K562 (cell line): ENCODE data around the gene HES4. TPM values are rescaled to one million over a fixed set of nuclear protein-coding genes. Genes with fewer than 3 reads are reported as not detected.
A peak's percentile ranks its signal among the peaks of the same experiment; 100 is the strongest.

Source experiments
- GATAD2A ChIP-seq: fragments of 450-650 bp; IDR thresholded peaks from 2 replicates; pipeline ENCODE4 v1.6.1; 2017
- RFX1 ChIP-seq: fragments of 450-650 bp; IDR thresholded peaks from 2 replicates; pipeline ENCODE4 v1.6.1; 2016; ENCODE audit warnings: mild to moderate bottlenecking, moderate library complexity
- TBP ChIP-seq: optimal IDR thresholded peaks from 2 replicates; pipeline ENCODE3; 2011; ENCODE audit warnings: low read depth, low read length, improper control_type of control experiment
- polyA plus RNA-seq, 8 experiments: library from polyadenylated mRNA; depleted of rRNA in 4 of 8; stranded (reverse) in 5 of 8; unstranded in 3 of 8; fragments of >200 nt; fragmentation: Nextera tagmentation in 2 of 8; fragmentation: Illumina TruSeq in 1 of 8; extraction: Ambion mirVana in 2 of 8; extraction: Trizol in 1 of 8; gene quantifications; 2 replicates each; pipeline versions ENCODE4 v1.2.1 to v1.2.3, GENCODE V29; 2011 to 2014; ENCODE audit warnings: inconsistent platforms in 1 of 8, missing spikeins in 1 of 8
- total RNA-seq, 7 experiments: library from RNA; depleted of rRNA in 6 of 7; stranded (reverse); fragments of >200 nt in 6 of 7; fragmentation: Illumina TruSeq in 2 of 7; extraction: Trizol in 2 of 7; gene quantifications; 2 replicates each; pipeline versions ENCODE4 v1.2.1 to v1.2.3, GENCODE V29; 2011 to 2021; ENCODE audit warnings: low replicate concordance in 1 of 7
- TF ChIP-seq, protein P1 (sequence below): IDR thresholded peaks from 3 replicates; pipeline ENCODE4 v1.6.1; 2011; ENCODE audit warnings: borderline replicate concordance, mild to moderate bottlenecking; ENCODE audit not compliant: insufficient read length, insufficient read depth
- TF ChIP-seq, protein P2 (sequence below): fragments of 450-650 bp; IDR thresholded peaks from 2 replicates; pipeline ENCODE4 v1.6.1; 2014; ENCODE audit warnings: low read depth, mild to moderate bottlenecking, moderate library complexity, borderline replicate concordance
- TF ChIP-seq, protein P3 (sequence below): fragments of 200-600 bp; sonication (generic); IDR thresholded peaks from one replicate; pipeline ENCODE4 v1.6.1; 2012; ENCODE audit warnings: mild to moderate bottlenecking, low read depth, low read length, inconsistent platforms
- TF ChIP-seq, protein P4 (sequence below): fragments of 250-450 bp; sonication (Bioruptor Pico); IDR thresholded peaks from 2 replicates; pipeline ENCODE4 v1.4.0; 2020; ENCODE audit warnings: borderline replicate concordance

Gene HES4
- total and polyA plus RNA-seq, 9 of the 15 experiments (the other 6 are each of a cell fraction or from before 2014, with no cell fraction given), result 0.21 to 43.7 (median 5.3) TPM; not detected in 2

DNA sequence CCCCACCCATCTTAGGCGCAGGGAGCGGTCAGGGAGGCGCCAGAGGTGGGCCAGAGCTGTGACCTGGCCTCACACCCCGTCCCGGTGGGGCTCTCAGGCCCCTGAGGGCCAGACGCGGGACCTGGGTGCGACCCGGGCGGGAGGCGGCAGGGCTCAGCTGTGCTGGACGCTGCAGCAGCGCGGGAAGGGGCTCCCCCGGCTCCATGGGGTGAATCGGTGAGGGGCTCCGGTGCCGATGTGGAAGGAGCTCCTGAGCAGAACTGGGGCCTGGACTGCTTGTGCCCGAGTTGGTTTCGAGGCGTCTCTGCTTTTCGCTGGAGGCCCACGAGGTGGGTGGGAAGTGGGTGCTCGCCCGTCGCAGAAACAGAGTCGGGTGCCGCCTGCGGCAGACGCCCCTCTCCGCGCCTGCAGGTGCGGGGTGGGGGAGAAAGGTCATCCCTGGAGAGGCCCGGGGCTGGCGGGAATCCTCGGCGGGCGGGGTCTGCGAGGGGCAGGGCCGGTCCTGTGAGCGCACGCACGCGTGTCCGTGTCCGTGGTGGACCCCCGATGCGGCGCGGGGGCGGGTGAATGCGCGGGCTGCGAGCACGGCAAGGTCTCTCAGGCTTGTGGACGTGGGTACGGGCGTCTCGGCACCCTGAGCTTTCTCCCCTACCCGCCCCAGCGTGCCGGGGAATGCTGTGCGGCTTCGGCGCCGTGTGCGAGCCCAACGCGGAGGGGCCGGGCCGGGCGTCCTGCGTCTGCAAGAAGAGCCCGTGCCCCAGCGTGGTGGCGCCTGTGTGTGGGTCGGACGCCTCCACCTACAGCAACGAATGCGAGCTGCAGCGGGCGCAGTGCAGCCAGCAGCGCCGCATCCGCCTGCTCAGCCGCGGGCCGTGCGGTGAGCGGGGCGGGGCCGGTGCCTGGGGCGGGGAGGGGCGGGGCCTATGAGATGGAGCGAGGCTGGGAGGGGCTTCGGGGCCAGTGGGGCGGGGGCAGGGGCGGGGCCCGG lies 40.4 kb upstream of the HES4 start (continued):
- TF ChIP-seq, protein P1, sequence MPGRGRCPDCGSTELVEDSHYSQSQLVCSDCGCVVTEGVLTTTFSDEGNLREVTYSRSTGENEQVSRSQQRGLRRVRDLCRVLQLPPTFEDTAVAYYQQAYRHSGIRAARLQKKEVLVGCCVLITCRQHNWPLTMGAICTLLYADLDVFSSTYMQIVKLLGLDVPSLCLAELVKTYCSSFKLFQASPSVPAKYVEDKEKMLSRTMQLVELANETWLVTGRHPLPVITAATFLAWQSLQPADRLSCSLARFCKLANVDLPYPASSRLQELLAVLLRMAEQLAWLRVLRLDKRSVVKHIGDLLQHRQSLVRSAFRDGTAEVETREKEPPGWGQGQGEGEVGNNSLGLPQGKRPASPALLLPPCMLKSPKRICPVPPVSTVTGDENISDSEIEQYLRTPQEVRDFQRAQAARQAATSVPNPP, result no peak
- TF ChIP-seq GATAD2A (peak; percentile 65; the same call in 1 of the 2 replicates), RFX1 (no peak), TBP (peak; percentile 29)
- TF ChIP-seq, protein P2, sequence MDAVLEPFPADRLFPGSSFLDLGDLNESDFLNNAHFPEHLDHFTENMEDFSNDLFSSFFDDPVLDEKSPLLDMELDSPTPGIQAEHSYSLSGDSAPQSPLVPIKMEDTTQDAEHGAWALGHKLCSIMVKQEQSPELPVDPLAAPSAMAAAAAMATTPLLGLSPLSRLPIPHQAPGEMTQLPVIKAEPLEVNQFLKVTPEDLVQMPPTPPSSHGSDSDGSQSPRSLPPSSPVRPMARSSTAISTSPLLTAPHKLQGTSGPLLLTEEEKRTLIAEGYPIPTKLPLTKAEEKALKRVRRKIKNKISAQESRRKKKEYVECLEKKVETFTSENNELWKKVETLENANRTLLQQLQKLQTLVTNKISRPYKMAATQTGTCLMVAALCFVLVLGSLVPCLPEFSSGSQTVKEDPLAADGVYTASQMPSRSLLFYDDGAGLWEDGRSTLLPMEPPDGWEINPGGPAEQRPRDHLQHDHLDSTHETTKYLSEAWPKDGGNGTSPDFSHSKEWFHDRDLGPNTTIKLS, result no peak
- TF ChIP-seq, protein P3, sequence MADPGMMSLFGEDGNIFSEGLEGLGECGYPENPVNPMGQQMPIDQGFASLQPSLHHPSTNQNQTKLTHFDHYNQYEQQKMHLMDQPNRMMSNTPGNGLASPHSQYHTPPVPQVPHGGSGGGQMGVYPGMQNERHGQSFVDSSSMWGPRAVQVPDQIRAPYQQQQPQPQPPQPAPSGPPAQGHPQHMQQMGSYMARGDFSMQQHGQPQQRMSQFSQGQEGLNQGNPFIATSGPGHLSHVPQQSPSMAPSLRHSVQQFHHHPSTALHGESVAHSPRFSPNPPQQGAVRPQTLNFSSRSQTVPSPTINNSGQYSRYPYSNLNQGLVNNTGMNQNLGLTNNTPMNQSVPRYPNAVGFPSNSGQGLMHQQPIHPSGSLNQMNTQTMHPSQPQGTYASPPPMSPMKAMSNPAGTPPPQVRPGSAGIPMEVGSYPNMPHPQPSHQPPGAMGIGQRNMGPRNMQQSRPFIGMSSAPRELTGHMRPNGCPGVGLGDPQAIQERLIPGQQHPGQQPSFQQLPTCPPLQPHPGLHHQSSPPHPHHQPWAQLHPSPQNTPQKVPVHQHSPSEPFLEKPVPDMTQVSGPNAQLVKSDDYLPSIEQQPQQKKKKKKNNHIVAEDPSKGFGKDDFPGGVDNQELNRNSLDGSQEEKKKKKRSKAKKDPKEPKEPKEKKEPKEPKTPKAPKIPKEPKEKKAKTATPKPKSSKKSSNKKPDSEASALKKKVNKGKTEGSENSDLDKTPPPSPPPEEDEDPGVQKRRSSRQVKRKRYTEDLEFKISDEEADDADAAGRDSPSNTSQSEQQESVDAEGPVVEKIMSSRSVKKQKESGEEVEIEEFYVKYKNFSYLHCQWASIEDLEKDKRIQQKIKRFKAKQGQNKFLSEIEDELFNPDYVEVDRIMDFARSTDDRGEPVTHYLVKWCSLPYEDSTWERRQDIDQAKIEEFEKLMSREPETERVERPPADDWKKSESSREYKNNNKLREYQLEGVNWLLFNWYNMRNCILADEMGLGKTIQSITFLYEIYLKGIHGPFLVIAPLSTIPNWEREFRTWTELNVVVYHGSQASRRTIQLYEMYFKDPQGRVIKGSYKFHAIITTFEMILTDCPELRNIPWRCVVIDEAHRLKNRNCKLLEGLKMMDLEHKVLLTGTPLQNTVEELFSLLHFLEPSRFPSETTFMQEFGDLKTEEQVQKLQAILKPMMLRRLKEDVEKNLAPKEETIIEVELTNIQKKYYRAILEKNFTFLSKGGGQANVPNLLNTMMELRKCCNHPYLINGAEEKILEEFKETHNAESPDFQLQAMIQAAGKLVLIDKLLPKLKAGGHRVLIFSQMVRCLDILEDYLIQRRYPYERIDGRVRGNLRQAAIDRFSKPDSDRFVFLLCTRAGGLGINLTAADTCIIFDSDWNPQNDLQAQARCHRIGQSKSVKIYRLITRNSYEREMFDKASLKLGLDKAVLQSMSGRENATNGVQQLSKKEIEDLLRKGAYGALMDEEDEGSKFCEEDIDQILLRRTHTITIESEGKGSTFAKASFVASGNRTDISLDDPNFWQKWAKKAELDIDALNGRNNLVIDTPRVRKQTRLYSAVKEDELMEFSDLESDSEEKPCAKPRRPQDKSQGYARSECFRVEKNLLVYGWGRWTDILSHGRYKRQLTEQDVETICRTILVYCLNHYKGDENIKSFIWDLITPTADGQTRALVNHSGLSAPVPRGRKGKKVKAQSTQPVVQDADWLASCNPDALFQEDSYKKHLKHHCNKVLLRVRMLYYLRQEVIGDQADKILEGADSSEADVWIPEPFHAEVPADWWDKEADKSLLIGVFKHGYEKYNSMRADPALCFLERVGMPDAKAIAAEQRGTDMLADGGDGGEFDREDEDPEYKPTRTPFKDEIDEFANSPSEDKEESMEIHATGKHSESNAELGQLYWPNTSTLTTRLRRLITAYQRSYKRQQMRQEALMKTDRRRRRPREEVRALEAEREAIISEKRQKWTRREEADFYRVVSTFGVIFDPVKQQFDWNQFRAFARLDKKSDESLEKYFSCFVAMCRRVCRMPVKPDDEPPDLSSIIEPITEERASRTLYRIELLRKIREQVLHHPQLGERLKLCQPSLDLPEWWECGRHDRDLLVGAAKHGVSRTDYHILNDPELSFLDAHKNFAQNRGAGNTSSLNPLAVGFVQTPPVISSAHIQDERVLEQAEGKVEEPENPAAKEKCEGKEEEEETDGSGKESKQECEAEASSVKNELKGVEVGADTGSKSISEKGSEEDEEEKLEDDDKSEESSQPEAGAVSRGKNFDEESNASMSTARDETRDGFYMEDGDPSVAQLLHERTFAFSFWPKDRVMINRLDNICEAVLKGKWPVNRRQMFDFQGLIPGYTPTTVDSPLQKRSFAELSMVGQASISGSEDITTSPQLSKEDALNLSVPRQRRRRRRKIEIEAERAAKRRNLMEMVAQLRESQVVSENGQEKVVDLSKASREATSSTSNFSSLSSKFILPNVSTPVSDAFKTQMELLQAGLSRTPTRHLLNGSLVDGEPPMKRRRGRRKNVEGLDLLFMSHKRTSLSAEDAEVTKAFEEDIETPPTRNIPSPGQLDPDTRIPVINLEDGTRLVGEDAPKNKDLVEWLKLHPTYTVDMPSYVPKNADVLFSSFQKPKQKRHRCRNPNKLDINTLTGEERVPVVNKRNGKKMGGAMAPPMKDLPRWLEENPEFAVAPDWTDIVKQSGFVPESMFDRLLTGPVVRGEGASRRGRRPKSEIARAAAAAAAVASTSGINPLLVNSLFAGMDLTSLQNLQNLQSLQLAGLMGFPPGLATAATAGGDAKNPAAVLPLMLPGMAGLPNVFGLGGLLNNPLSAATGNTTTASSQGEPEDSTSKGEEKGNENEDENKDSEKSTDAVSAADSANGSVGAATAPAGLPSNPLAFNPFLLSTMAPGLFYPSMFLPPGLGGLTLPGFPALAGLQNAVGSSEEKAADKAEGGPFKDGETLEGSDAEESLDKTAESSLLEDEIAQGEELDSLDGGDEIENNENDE, result no peak
- TF ChIP-seq, protein P4, sequence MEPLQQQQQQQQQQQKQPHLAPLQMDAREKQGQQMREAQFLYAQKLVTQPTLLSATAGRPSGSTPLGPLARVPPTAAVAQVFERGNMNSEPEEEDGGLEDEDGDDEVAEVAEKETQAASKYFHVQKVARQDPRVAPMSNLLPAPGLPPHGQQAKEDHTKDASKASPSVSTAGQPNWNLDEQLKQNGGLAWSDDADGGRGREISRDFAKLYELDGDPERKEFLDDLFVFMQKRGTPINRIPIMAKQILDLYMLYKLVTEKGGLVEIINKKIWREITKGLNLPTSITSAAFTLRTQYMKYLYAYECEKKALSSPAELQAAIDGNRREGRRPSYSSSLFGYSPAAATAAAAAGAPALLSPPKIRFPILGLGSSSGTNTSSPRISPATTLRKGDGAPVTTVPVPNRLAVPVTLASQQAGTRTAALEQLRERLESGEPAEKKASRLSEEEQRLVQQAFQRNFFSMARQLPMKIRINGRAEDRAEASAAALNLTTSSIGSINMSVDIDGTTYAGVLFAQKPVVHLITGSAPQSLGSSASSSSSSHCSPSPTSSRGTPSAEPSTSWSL (CRISPR knock-in tag), result no peak
